Smooth muscle cell (in vitro differentiated cells): Measurements from ENCODE around the gene GH2. TPM values are rescaled to one million over a fixed set of nuclear protein-coding genes. Genes with fewer than 3 reads are reported as not detected.
"Not testable (repeated sequence)": the region's sequence is repeated elsewhere in the genome, so short reads cannot be mapped to it uniquely, and the experiment has no call there.

Experiments
- DNase-seq: peaks from one replicate; lab custom pipeline; 2025; ENCODE audit not compliant: unreplicated experiment; lab: John Stamatoyannopoulos, UW
- H2AFZ ChIP-seq: fragments of 200-600 bp; sonication (generic); 2 replicates; pipeline ENCODE4 v1.6.0; 2016; ENCODE audit warnings: antibody characterized with exemption, low read depth, mild to moderate bottlenecking
- H3F3A ChIP-seq: fragments of 200-600 bp; sonication (generic); 2 replicates; pipeline ENCODE4 v1.6.0; 2017; ENCODE audit warnings: antibody characterized with exemption, low read depth
- H3K27ac ChIP-seq: fragments of 200-600 bp; sonication (generic); 2 replicates; pipeline ENCODE4 v1.5.1; 2016; ENCODE audit warnings: low read depth, mild to moderate bottlenecking
- H3K27me3 ChIP-seq: fragments of 200-600 bp; sonication (generic); 2 replicates; pipeline ENCODE4 v1.6.1; 2016; ENCODE audit warnings: low read depth, mild to moderate bottlenecking
- H3K36me3 ChIP-seq: fragments of 200-600 bp; sonication (generic); 2 replicates; pipeline ENCODE4 v1.5.1; 2016; ENCODE audit warnings: low read depth
- H3K4me1 ChIP-seq: fragments of 200-600 bp; sonication (generic); 2 replicates; pipeline ENCODE4 v1.5.1; 2016; ENCODE audit warnings: low read depth
- H3K4me2 ChIP-seq: fragments of 200-600 bp; sonication (generic); 2 replicates; pipeline ENCODE4 v1.6.0; 2016; ENCODE audit warnings: mild to moderate bottlenecking
- H3K4me3 ChIP-seq: fragments of 200-600 bp; sonication (generic); 2 replicates; pipeline ENCODE4 v1.5.1; 2016; ENCODE audit warnings: mild to moderate bottlenecking
- H3K79me2 ChIP-seq: fragments of 200-600 bp; sonication (generic); 2 replicates; pipeline ENCODE4 v1.6.0; 2016; ENCODE audit warnings: low read depth, mild to moderate bottlenecking
- H3K9ac ChIP-seq: fragments of 200-600 bp; sonication (generic); 2 replicates; pipeline ENCODE4 v1.6.0; 2016; ENCODE audit warnings: low read depth
- H3K9me3 ChIP-seq: fragments of 200-600 bp; sonication (generic); replicated peaks from 2 replicates; pipeline ENCODE4 v1.5.1; 2016; ENCODE audit warnings: low read depth
- H4K20me1 ChIP-seq: fragments of 200-600 bp; sonication (generic); 2 replicates; pipeline ENCODE4 v1.6.0; 2016; ENCODE audit warnings: low read depth
- WGBS: methylation state at CpG from one replicate; pipeline ENCODE4 v1.1.7; 2016; ENCODE audit warnings: low lambda C conversion rate; 5-methylcytosine and 5-hydroxymethylcytosine counted together
- polyA plus RNA-seq: library from polyadenylated mRNA; unstranded; fragments of >200 nt; fragmentation: Nextera tagmentation; extraction: Ambion mirVana; gene quantifications from 2 replicates; pipeline ENCODE4 v1.2.1, GENCODE V29; 2016
- total RNA-seq: library from RNA; depleted of rRNA; stranded (reverse); fragments of >200 nt; gene quantifications from 2 replicates; pipeline ENCODE4 v1.2.3, GENCODE V29; 2014
- TF ChIP-seq, protein P1 (sequence below): fragments of 200-600 bp; sonication (generic); IDR thresholded peaks from 2 replicates; pipeline ENCODE4 v1.5.1; 2017; ENCODE audit warnings: borderline replicate concordance, mild to moderate bottlenecking, antibody characterized with exemption; ENCODE audit not compliant: insufficient read depth, poor library complexity, severe bottlenecking

The GH2 gene
- total and polyA plus RNA-seq, 2 experiments from 2014 or later: not detected

DNA sequence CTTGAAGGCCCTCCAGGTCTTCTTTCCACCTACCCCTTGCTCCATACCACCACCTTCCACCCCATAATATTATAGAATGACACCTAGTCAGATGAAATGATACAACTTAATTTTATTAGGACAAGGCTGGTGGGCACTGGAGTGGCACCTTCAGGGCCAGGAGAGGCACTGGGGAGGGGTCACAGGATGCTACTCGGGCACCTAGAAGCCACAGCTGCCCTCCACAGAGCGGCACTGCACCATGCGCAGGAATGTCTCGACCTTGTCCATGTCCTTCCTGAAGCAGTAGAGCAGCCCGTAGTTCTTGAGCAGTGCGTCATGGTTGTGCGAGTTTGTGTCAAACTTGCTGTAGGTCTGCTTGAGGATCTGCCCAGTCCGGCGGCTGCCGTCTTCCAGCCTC lies 13.1 kb upstream of the GH2 start:
- not testable (repeated sequence) for H3K4me1 ChIP-seq, H3K27me3 ChIP-seq, H3K4me2 ChIP-seq, H3K27ac ChIP-seq, H4K20me1 ChIP-seq, H3K9ac ChIP-seq, H3K9me3 ChIP-seq, H3F3A ChIP-seq, H3K79me2 ChIP-seq, H3K36me3 ChIP-seq, H2AFZ ChIP-seq, DNase-seq, H3K4me3 ChIP-seq
- WGBS: 92% methylated on average over 9 of the region's 10 CpGs

DNA sequence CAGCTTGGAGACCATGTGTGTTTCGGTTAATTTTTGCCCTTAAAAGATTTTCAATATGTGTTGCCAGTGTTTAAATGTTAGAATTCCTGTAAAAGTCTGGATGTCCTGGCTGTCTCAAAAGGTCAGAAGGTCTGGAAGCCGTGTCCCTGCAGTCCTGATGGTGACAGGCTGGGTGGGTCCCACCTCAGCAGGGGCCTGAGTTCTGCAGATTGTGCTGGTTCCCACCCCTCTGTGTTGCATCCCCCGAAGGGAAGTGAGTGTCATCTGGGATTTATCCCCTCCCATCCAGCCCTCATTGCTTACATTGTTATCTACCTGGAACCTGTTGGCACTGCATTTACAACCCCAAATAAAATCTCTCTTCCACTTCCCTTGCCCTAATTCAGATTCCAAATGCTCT lies 12.3 kb upstream of the GH2 start:
- not testable (repeated sequence) for DNase-seq

DNA sequence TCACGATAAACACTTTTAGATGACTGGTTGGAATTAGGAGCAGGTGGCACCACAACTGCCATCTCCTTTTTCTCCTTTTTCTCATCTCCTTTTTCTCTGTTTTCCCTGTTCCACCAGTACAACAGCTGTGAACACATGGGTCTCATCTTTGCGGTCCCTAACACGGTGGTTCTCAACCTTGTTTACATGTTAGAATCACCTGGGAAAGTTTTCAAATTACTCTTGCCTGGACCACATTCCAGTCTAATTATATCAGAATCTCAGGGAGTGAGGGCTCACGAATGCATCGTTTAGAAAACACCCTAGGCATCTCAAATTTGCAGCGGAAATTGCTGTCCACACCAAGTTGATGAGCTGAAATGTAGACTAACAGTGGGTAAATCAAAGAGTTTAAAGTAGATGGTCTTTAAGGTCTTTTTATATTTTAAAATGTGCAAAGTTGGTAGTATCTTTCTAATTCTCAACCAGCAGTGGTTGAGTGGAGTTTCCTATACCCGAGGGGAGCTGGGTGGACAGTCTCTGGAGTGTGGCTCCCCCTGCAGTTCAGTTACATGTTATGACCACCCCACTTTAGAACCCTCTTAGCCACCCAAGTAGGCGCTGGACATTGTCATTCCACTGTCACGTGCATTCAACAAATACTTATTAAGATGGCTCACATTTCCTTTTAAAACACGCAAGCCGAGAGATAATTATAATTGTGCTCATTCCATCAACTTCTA lies 10.7 kb upstream of the GH2 start:
- not testable (repeated sequence) for H3F3A ChIP-seq, H3K27ac ChIP-seq, H4K20me1 ChIP-seq, H3K4me1 ChIP-seq, H3K4me3 ChIP-seq, H3K9me3 ChIP-seq, H3K36me3 ChIP-seq, DNase-seq, H3K9ac ChIP-seq, H3K4me2 ChIP-seq, H3K79me2 ChIP-seq, H3K27me3 ChIP-seq, H2AFZ ChIP-seq
- TF ChIP-seq, protein P1, sequence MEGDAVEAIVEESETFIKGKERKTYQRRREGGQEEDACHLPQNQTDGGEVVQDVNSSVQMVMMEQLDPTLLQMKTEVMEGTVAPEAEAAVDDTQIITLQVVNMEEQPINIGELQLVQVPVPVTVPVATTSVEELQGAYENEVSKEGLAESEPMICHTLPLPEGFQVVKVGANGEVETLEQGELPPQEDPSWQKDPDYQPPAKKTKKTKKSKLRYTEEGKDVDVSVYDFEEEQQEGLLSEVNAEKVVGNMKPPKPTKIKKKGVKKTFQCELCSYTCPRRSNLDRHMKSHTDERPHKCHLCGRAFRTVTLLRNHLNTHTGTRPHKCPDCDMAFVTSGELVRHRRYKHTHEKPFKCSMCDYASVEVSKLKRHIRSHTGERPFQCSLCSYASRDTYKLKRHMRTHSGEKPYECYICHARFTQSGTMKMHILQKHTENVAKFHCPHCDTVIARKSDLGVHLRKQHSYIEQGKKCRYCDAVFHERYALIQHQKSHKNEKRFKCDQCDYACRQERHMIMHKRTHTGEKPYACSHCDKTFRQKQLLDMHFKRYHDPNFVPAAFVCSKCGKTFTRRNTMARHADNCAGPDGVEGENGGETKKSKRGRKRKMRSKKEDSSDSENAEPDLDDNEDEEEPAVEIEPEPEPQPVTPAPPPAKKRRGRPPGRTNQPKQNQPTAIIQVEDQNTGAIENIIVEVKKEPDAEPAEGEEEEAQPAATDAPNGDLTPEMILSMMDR: peak; percentile 25
- 49% methylated on average over 11 of the region's 11 CpGs for WGBS

More for the DNA sequence above, 12.3 kb upstream of the GH2 start:
- not testable (repeated sequence) for H3K4me3 ChIP-seq, H4K20me1 ChIP-seq, H3K4me1 ChIP-seq, H3K27me3 ChIP-seq, H3K9ac ChIP-seq, H3K79me2 ChIP-seq, H2AFZ ChIP-seq, H3K27ac ChIP-seq, H3F3A ChIP-seq, H3K4me2 ChIP-seq, H3K9me3 ChIP-seq, H3K36me3 ChIP-seq
- WGBS: 79% methylated on average over 3 of the region's 3 CpGs

DNA sequence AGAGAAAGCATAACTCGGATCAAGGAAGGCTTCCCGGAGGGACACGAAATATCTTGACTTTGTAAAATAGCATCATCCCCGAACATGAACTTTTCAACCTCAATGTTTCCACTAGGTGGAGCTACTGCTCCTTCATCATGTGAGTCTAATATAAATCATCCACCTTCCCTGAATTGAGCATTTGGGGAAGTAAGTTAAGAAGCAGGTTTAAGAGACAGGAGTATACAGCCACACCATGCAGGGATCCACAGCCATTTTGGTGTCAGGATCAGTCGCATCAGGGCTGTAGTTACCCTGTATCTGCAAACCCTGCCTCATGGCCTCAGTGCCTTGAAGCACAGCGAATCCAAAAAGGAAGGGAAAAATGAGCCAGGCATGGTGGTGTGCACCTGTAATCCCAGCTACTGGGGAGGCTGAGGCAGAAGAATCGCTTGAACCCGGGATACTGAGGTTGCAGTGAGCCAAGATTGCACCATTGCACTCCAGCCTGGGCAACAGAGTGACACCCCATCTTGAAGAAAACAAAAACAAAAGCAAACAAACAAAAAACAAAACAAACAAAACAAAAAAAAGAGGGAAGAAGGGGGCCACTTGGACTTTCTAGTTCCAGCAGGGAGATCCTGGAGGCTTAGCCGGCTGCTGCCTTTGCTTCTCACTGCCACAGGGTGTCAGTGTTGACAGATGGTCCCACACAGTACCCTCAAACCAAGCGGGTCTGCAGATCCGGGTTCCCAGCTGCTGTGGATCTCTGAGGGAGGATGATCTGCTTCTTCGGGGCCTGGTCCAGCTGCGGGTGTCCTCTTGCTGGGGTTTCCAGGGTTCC lies 7.5 kb upstream of the GH2 start:
- whole genome bisulfite sequencing: 51% methylated on average over 13 of the region's 13 CpGs
- not testable (repeated sequence) for H3K4me3 ChIP-seq, H3K9me3 ChIP-seq, H3K27me3 ChIP-seq, H3K27ac ChIP-seq, DNase-seq, H3K9ac ChIP-seq, H3K4me1 ChIP-seq, H3K79me2 ChIP-seq, H3F3A ChIP-seq, H2AFZ ChIP-seq, H4K20me1 ChIP-seq, H3K4me2 ChIP-seq, H3K36me3 ChIP-seq
- TF ChIP-seq, protein P1: peak; percentile 43

DNA sequence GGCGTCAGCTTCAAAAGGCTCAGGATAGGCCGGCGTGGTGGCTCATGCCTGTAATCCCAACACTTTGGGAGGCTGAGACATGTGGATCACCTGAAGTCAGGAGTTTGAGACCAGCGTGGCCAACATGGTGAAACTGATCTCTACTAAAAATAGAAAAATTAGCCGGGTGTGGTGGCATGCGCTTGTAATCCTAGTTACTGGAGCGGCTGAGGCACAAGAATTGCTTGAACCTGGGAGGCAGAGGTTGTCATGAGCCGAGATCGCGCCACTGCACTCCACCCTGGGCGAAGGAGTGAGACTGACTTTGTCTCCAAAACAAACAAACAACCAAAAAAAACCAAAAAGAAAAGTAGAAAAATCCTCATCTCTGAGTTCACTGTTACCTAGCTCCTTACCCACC lies 3.4 kb upstream of the GH2 start:
- H3K79me2 ChIP-seq, H2AFZ ChIP-seq, H3F3A ChIP-seq, H3K4me2 ChIP-seq, H3K9me3 ChIP-seq, H3K9ac ChIP-seq, H3K36me3 ChIP-seq, DNase-seq, H3K4me3 ChIP-seq, H3K27ac ChIP-seq, H3K27me3 ChIP-seq, H3K4me1 ChIP-seq, H4K20me1 ChIP-seq: not testable (repeated sequence)
- WGBS: 96% methylated on average over 11 of the region's 11 CpGs

DNA sequence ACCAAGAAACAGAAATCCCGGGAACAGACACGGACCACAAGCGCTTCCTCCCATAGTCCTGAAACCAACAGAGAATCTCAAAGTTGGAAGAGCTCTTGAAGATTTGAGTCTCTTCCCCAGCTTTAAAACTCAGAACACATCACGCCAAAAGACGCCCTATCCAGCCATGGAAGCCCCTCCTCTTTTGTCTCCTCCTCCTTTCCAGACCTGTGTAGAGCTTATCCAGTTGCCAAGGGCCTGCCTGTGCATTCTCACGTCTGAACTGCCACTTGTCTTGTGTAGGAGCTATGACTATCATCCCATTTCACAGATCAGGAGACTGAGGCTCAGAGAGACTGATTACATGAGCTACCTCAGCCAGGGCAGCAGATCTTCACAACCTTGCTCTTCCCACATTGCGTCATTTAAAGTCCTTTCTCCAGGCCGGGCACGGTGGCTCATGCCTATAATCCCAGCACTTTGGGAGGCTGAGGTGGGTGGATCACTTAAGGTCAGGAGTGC lies 932 bp upstream of the GH2 start:
- not testable (repeated sequence) for H3K79me2 ChIP-seq, H3K27ac ChIP-seq, H3K9me3 ChIP-seq, H2AFZ ChIP-seq, H3K4me1 ChIP-seq, H3K9ac ChIP-seq, H3K4me2 ChIP-seq, H4K20me1 ChIP-seq, H3K27me3 ChIP-seq, H3K36me3 ChIP-seq, H3K4me3 ChIP-seq, DNase-seq, H3F3A ChIP-seq
- WGBS: 87% methylated on average over 9 of the region's 9 CpGs

DNA sequence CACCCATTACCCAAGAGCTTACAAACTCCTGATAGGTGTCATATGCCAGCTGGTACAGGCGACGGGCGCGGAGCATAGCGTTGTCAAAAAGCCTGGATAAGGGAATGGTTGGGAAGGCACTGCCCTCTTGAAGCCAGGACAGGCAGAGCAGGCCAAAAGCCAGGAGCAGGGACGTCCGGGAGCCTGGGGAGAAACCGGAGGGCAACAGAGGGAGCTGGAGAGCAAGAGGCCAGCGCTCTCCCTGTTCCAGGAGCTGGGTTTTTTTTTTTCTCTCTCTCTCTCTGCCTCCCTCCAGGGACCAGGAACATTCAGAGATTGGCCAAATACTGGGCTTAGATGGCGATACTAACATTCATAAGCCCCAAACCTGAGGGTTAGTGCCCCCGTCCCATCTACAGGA lies 407 bp downstream of the GH2 start:
- not testable (repeated sequence) for H3K4me2 ChIP-seq, H4K20me1 ChIP-seq, H3K27ac ChIP-seq, H3F3A ChIP-seq, H3K9ac ChIP-seq, DNase-seq, H3K27me3 ChIP-seq, H3K79me2 ChIP-seq, H3K4me3 ChIP-seq, H3K4me1 ChIP-seq, H3K9me3 ChIP-seq, H3K36me3 ChIP-seq, H2AFZ ChIP-seq
- 41% methylated on average over 11 of the region's 11 CpGs for WGBS
